ENCODE measurements around the gene SULT6B1.

DNA sequence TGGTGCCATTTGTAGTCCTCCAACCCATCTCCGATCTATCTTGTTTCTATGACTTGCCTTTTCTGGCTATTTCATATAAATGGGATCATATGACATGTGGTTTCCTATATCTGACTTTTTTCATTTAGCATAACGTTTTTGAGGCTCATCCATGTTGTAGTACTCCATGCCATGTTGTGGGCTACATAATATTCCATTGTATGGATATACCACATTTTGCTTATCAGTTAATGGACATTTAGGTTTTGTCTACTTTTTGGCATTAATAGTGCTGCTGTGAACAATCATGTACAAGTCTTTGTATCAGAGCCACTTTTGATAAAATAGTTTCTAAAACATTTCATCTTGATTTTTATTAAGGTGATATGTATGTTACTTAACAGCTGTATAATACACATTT lies 15.2 kb upstream of the SULT6B1 start:
- TF ChIP-seq CTCF (conservative IDR thresholded peaks at IDR 0.05; ENCODE audit: low read depth, low read length) (no peak), EZH2 (IDR thresholded peaks at IDR 0.05; ENCODE audit: borderline replicate concordance, low read depth, low read length, poor library complexity, severe bottlenecking) (no peak)

Data from A673 (cell line).